Stomach (tissue), 9 donors: ENCODE data around the gene POU5F1. TPM values are rescaled to one million over a fixed set of nuclear protein-coding genes. Genes with fewer than 3 reads are reported as not detected.

Source experiments
- DNase-seq, 2 donors: peaks; one replicate each; pipeline versions ENCODE4 v3.0.0 to v3.0.0-alpha.2; 2013 to 2019
- H3K27ac ChIP-seq, 5 donors: fragments of 200-600 bp in 4 of 5; sonication (generic) in 4 of 5; one replicate each; pipeline ENCODE4 v1.5.1; 2013 to 2019; ENCODE audit warnings: mild to moderate bottlenecking in 1 of 5, moderate library complexity in 1 of 5
- H3K27me3 ChIP-seq, 3 donors: fragments of 200-600 bp; sonication (generic); one replicate each; pipeline ENCODE4 v1.5.1; 2017 to 2019; ENCODE audit warnings: mixed run types in 1 of 3
- H3K36me3 ChIP-seq, 4 donors: fragments of 200-600 bp; sonication (generic); 1 replicate in 3 of 4; 2 replicates in 1 of 4; pipeline ENCODE4 v1.5.1; 2016 to 2019
- H3K4me1 ChIP-seq, 4 donors: fragments of 200-600 bp; sonication (generic); one replicate each; pipeline ENCODE4 v1.5.1; 2016 to 2019
- H3K4me3 ChIP-seq, 4 donors: fragments of 200-600 bp; sonication (generic) in 3 of 4; one replicate each; pipeline ENCODE4 v1.5.1; 2016 to 2019; ENCODE audit warnings: mild to moderate bottlenecking in 1 of 4
- H3K9me3 ChIP-seq, 4 donors: fragments of 200-600 bp; sonication (generic); one replicate each; pipeline ENCODE4 v1.5.1; 2016 to 2019
- CTCF ChIP-seq, 7 experiments: fragments of 450-650 bp in 4 of 7; fragments of 200-600 bp in 3 of 7; sonication (generic) in 3 of 7; IDR thresholded peaks; one replicate each; pipeline ENCODE4 v1.5.1; 2016 to 2019; ENCODE audit warnings: antibody characterized with exemption in 7 of 7, control low read depth in 2 of 7, mild to moderate bottlenecking in 1 of 7
- EP300 ChIP-seq: sonication (generic); formaldehyde crosslinking; IDR thresholded peaks from one replicate; pipeline ENCODE4 v1.6.1; 2017; ENCODE audit warnings: antibody characterized with exemption
- POLR2A ChIP-seq, 4 donors: fragments of 450-650 bp; IDR thresholded peaks; one replicate each; pipeline ENCODE4 v1.6.1; 2016; ENCODE audit warnings: antibody characterized with exemption in 4 of 4, control low read depth in 2 of 4, mild to moderate bottlenecking in 1 of 4, moderate library complexity in 1 of 4
- POLR2AphosphoS5 ChIP-seq, 3 donors: sonication (generic); formaldehyde crosslinking; IDR thresholded peaks; one replicate each; pipeline ENCODE4 v1.6.1; 2016; ENCODE audit warnings: antibody characterized with exemption in 3 of 3
- WGBS, 5 donors: extraction: QIAGEN DNeasy Blood & Tissue Kit in 3 of 5; methylation state at CpG; one replicate each; pipeline versions ENCODE4 v1.1.5 to v1.1.7; 2013 to 2018; 5-methylcytosine and 5-hydroxymethylcytosine counted together
- intact Hi-C: fragments of 100-400 bp; cut with DNase I; formaldehyde crosslinking; loops from one replicate; pipeline ENCODE4 v1.15.1; 2023; ENCODE audit warnings: low total_unique reads
- polyA plus RNA-seq, 3 donors: library from polyadenylated mRNA; stranded (reverse); fragments of 200-250 nt; gene quantifications; one replicate each; pipeline ENCODE4 v1.2.3, GENCODE V29; 2013
- total RNA-seq, 5 donors: library from RNA; depleted of rRNA; stranded (reverse); fragments of >200 nt; gene quantifications; one replicate each; pipeline versions ENCODE4 v1.1.0 to v1.2.3, GENCODE V29; 2014 to 2016
- donor health status: healthy with polysubstance abuse.
- donor health status: Bipolar disorder and iron deficiency.
- donor health status: healthy.

Gene POU5F1
- total and polyA plus RNA-seq, 8 donors, result 2.6 to 155 (median 47.5) TPM; not detected in 1

GRCh38 chr6:31126396-31127175 is 43.9 kb downstream of the POU5F1 start:
- H3K4me1 ChIP-seq, result peaks cover 25 to 41% (median 34%) of the 10 kb centered on the region in 4 donors
- 33 to 49% (median 45%) methylated on average over 16 of the region's 16 CpGs for WGBS, 5 donors
- H3K4me3 ChIP-seq, result no peak overlapping the region
- peak; percentile 56 to 68 for DNase-seq
- H3K27ac ChIP-seq, result peak overlapping the region; percentile 22 to 74 (median 57)
- TF ChIP-seq POLR2AphosphoS5 (IDR thresholded peaks at IDR 0.05) (peak in 2 of 3 donors; percentile 56 to 60), CTCF (IDR thresholded peaks at IDR 0.05) (no peak)
- no peaks in the 10 kb centered on the region for H3K27me3 ChIP-seq
- no peaks in the 10 kb centered on the region for H3K36me3 ChIP-seq
- intact Hi-C loops, result no loop called here
- no peaks in the 10 kb centered on the region for H3K9me3 ChIP-seq

- Histone ChIP-seq H3K9me3 (no peaks in the 10 kb centered on the region), H3K4me1 (peaks cover 25 to 41% (median 34%) of the 10 kb centered on the region in 4 donors), H3K4me3 (no peak overlapping the region), H3K36me3 (no peaks in the 10 kb centered on the region), H3K27ac (peak overlapping the region in 3 of 5 donors; percentile 22 to 74 (median 61)), H3K27me3 (no peaks in the 10 kb centered on the region)
- WGBS, 5 donors, result 65 to 74% (median 70%) methylated on average over 12 of the region's 12 CpGs
- intact Hi-C loops, result no loop called here
- no peak for TF ChIP-seq EP300
- TF ChIP-seq POLR2AphosphoS5 (IDR thresholded peaks at IDR 0.05), result no peak
- no peak for TF ChIP-seq POLR2A (IDR thresholded peaks at IDR 0.05)
- TF ChIP-seq CTCF (IDR thresholded peaks at IDR 0.05), result no peak
- DNase-seq, result no peak
These were observed 44.7 kb downstream of the POU5F1 start for GRCh38 chr6:31125586-31126363.

GRCh38 chr6:31125162-31125561 is 45.3 kb downstream of the POU5F1 start:
- intact Hi-C loops, result no loop called here
- H3K4me1 ChIP-seq, result peaks cover 25 to 41% (median 34%) of the 10 kb centered on the region in 4 donors
- H3K36me3 ChIP-seq, result no peaks in the 10 kb centered on the region
- WGBS, 5 donors, result 45 to 59% (median 48%) methylated on average over 8 of the region's 8 CpGs
- TF ChIP-seq POLR2AphosphoS5 (IDR thresholded peaks at IDR 0.05) (peak in 1 of 3 donors; percentile 46), POLR2A (IDR thresholded peaks at IDR 0.05) (no peak)
- no peak overlapping the region for H3K4me3 ChIP-seq
- H3K27ac ChIP-seq, result peak overlapping the region in 2 of 5 donors; percentile 28 to 40
- H3K9me3 ChIP-seq, result no peaks in the 10 kb centered on the region
- H3K27me3 ChIP-seq, result no peaks in the 10 kb centered on the region
- DNase-seq, result peak; percentile 52 to 63

- Histone ChIP-seq H3K9me3 (no peaks in the 10 kb centered on the region), H3K4me3 (no peak overlapping the region), H3K36me3 (no peaks in the 10 kb centered on the region), H3K4me1 (peaks cover 25 to 41% (median 34%) of the 10 kb centered on the region in 4 donors), H3K27ac (peak overlapping the region in 3 of 5 donors; percentile 66 to 82 (median 70)), H3K27me3 (no peaks in the 10 kb centered on the region)
- WGBS, 5 donors, result 35 to 42% (median 37%) methylated on average over 16 of the region's 16 CpGs
- no peak for TF ChIP-seq POLR2A (IDR thresholded peaks at IDR 0.05)
- TF ChIP-seq POLR2AphosphoS5 (IDR thresholded peaks at IDR 0.05), result no peak
- no peak for TF ChIP-seq CTCF (IDR thresholded peaks at IDR 0.05)
- TF ChIP-seq EP300, result no peak
- peak; percentile 54 to 76 for DNase-seq
- intact Hi-C loops, result no loop called here
These were observed 47.4 kb downstream of the POU5F1 start for GRCh38 chr6:31122791-31123706.
